Activated naive CD8-positive, alpha-beta T cell (primary cell): ENCODE data around the gene MRPS2.
"Not testable (repeated sequence)": the region's sequence is repeated elsewhere in the genome, so short reads cannot be mapped to it uniquely, and the experiment has no call there.

Experiments used
- H3K27ac Mint-ChIP-seq: one replicate; pipeline ENCODE4 v1.8.0; 2021; ENCODE audit warnings: mixed read lengths
- H3K27me3 Mint-ChIP-seq: one replicate; pipeline ENCODE4 v1.8.0; 2021; ENCODE audit warnings: mixed read lengths
- H3K36me3 Mint-ChIP-seq: one replicate; pipeline ENCODE4 v1.8.0; 2021; ENCODE audit warnings: mixed read lengths
- H3K4me1 Mint-ChIP-seq: one replicate; pipeline ENCODE4 v1.8.0; 2021; ENCODE audit warnings: low read depth, mixed read lengths
- H3K4me3 Mint-ChIP-seq: one replicate; pipeline ENCODE4 v1.8.0; 2021; ENCODE audit warnings: mild to moderate bottlenecking, mixed read lengths
- H3K9me3 Mint-ChIP-seq: one replicate; pipeline ENCODE4 v1.8.0; 2021; ENCODE audit warnings: low read depth, mixed read lengths

Gene MRPS2

DNA sequence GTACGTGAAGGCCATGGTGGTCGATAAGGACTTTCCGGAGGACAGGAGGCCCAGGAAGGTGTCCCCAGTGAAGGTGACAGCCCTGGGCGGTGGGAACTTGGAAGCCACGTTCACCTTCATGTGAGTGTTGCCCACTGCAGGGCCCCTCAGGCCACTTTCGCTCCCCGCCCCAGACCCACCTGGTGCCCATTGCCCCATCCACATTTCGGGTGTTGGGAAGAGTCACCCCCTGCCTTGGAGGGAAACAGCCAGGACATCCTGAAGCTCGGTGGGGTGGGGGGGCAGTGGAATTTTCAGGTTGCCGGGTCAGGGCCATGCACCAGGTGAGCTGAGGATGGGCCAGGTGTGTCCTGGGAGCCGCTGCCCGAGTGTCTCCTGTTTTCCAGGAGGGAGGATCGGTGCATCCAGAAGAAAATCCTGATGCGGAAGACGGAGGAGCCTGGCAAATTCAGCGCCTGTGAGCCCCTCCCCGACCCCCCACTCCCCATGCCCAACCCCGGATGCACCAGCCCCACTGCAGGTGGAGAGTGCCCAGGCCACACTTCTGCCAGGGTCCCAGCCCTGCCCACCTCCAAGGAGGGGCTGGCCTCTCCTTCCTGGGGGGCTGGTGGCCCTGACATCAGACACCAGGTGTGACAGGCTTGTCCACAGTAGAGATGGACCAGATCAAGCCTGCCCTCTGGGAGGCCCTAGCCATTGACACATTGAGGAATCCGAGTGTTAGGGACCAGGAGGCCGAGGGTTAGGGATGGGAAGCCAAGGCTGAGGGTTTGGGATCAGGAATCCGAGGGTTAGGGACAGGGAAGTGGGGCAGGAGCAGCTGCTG, 46.5 kb downstream of the MRPS2 start:
- not testable (repeated sequence) for H3K9me3 Mint-ChIP-seq, H3K27me3 Mint-ChIP-seq, H3K4me3 Mint-ChIP-seq, H3K4me1 Mint-ChIP-seq, H3K27ac Mint-ChIP-seq, H3K36me3 Mint-ChIP-seq

DNA sequence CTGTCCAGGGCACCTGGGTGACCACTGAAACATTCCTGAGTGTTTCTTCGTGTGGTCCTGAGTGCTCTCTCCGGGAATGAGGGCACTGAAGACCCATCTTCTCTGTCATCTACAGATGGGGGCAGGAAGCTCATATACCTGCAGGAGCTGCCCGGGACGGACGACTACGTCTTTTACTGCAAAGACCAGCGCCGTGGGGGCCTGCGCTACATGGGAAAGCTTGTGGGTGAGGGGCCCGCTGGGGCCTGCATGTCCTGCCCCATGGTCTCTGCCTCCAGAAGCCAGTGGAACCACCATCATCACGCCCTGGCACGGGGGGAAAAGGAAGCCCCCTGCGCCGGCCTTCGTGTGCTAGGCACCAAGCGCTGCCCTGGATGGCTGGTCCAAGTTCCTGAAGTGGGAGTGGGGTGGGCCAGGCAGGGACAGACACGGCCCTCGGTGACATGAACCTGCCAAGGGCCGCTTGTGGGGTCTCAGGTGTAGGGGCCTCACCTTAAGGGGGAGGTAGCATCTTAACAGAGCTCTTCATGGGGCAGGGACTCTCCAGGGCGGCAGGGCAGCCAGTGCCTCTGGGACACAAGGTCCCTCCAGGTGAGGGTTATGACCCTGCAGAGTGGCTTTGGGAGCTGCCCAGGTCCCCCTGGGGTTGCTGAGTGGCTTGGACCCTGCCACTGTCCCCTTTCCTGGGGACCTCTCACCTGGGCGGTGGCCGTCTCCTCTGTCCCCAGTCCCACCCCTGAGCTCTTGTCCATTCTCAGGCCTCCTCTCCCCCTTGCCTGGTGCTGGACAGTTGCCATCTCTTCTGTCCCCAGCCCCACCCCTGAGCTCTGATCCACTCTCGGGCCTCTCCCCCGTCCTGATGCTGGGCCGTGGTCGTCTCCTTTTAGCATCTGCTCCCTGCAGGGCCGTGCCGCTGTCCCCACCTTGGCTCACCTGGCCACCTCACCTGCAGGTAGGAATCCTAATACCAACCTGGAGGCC, 47.6 kb downstream of the MRPS2 start:
- H3K9me3 Mint-ChIP-seq, result no peaks in the 10 kb centered on the region
- no peak overlapping the region for H3K27ac Mint-ChIP-seq
- no peaks in the 10 kb centered on the region for H3K36me3 Mint-ChIP-seq
- H3K4me1 Mint-ChIP-seq, result no peaks in the 10 kb centered on the region
- H3K27me3 Mint-ChIP-seq, result peaks cover 2% of the 10 kb centered on the region
- H3K4me3 Mint-ChIP-seq, result no peak overlapping the region

DNA sequence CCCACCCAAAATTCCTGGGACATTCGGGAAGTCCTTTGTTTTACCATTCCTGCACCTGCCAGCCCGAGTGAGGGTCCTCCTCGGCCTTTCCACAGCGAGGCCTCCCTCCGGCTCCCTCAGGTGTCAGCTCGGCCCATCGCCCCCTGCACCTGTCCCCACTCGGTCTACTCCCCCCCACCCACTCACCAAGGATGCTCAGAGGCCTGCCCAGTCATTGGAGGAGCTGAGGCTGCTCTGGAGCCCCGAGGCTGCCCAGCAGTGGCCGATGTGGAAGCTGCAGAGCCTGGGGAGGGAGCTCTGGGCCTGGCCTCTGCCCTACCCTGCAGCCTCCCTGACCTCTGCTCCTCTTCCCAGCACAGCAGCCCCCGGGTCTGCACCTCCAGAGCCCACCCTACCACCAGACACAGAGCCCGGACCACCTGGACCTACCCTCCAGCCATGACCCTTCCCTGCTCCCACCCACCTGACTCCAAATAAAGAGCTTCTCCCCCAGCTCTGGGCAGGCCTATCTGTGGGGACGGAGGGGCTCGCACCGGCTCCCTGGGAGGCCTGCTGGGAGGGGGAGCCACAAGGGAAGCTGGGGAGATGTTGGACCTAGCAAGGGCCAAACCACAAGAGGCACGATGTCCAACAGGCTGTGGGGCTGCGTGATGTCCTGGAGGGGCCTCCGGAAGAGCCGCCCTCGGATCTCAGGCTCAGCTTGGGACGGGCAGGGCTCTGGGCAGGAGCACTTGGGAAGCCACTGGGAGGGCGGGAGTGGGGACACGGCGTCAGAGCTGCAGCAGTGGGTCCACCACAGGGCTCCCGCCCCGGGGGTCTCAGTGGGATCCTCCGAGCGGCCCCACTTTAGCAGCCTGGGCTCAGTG, 49.2 kb downstream of the MRPS2 start:
- H3K4me1 Mint-ChIP-seq, H3K36me3 Mint-ChIP-seq, H3K9me3 Mint-ChIP-seq, H3K4me3 Mint-ChIP-seq, H3K27ac Mint-ChIP-seq, H3K27me3 Mint-ChIP-seq: not testable (repeated sequence)

GRCh38 chr9:135550344-135550918, 49.9 kb downstream of the MRPS2 start:
- Mint-ChIP-seq H3K9me3 (no peaks in the 10 kb centered on the region), H3K36me3 (no peaks in the 10 kb centered on the region), H3K4me3 (no peak overlapping the region), H3K4me1 (no peaks in the 10 kb centered on the region), H3K27me3 (no peaks in the 10 kb centered on the region), H3K27ac (no peak overlapping the region)

DNA sequence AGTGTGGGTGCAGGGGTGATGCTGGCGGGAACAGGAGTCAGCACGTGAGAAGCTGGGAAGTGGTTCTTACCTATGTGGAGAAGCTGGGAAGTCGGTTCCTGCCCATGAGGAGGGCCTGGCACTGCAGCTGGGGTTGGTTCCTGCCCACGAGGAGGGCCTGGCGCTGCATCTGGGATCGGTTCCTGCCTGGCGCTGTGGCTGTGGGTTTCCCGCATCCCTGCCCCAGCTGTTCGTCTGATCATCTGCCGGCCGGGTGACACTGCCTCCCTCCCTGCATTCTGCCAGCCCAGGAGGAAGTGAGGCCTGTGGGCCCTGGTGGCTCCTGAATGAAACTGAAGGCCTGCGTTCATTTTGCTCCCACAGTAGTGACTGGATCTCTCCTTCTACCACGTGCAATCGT, 50.5 kb downstream of the MRPS2 start:
- no peaks in the 10 kb centered on the region for H3K36me3 Mint-ChIP-seq
- H3K4me3 Mint-ChIP-seq, result no peak overlapping the region
- no peaks in the 10 kb centered on the region for H3K9me3 Mint-ChIP-seq
- H3K27me3 Mint-ChIP-seq, result no peaks in the 10 kb centered on the region
- no peaks in the 10 kb centered on the region for H3K4me1 Mint-ChIP-seq
- H3K27ac Mint-ChIP-seq, result no peak overlapping the region

DNA sequence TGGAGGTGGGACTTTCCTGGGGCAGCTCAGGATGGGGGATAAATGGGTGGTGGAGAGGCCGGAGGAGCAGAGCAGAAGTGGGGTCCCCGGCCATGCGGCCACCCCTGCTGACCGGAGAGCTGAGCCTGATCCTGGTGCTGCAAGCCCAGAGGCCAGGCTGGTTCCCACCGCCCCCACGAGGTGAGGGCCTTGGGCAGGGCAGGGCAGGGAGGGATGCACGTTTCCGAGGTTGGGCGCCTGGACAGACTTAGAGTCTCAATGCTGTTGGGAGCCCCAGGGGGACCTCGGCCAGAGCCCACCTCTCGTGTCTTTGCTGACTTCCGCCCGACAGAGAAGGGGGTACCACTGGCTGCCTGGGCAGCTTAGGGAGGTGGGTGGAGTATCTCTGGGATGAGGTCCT, 51.0 kb downstream of the MRPS2 start:
- Mint-ChIP-seq H3K27ac (no peak overlapping the region), H3K4me1 (no peaks in the 10 kb centered on the region)

GRCh38 chr9:135552021-135552697, 51.7 kb downstream of the MRPS2 start:
- no peak overlapping the region for H3K4me3 Mint-ChIP-seq
- no peaks in the 10 kb centered on the region for H3K4me1 Mint-ChIP-seq
- no peaks in the 10 kb centered on the region for H3K27me3 Mint-ChIP-seq
- H3K9me3 Mint-ChIP-seq, result no peaks in the 10 kb centered on the region
- no peak overlapping the region for H3K27ac Mint-ChIP-seq
- no peaks in the 10 kb centered on the region for H3K36me3 Mint-ChIP-seq

More for the DNA sequence above, 51.0 kb downstream of the MRPS2 start:
- no peaks in the 10 kb centered on the region for H3K27me3 Mint-ChIP-seq
- H3K36me3 Mint-ChIP-seq, result no peaks in the 10 kb centered on the region
- H3K4me3 Mint-ChIP-seq, result no peak overlapping the region
- no peaks in the 10 kb centered on the region for H3K9me3 Mint-ChIP-seq

DNA sequence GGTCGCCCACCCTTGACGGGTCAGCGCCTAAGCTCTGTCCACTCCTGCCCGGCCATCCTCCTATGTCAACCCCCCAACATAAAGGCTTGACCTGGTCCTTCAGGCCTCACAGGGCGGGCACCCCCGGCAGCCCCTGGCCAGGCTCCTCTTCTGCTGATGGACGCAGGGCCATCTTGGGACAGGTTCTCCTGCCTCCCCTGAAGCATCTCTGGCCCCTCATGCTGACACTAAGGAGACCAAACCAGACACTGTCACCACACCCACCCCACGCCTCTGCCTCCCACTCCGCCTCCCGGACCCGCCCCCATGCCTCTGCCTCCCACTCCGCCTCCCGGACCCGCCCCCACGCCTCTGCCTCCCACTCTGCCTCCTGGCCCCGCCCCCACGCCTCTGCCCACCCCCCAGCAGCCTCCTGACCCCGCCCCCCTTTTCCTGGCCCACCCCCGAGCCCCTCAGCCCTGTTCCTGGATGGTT, 52.3 kb downstream of the MRPS2 start:
- Mint-ChIP-seq H3K4me3 (no peak overlapping the region), H3K4me1 (no peaks in the 10 kb centered on the region), H3K27ac (no peak overlapping the region), H3K27me3 (no peaks in the 10 kb centered on the region), H3K9me3 (no peaks in the 10 kb centered on the region), H3K36me3 (no peaks in the 10 kb centered on the region)
